H1 (cell line): ENCODE data around the gene FCN2. TPM values are rescaled to one million over a fixed set of nuclear protein-coding genes. Genes with fewer than 3 reads are reported as not detected.

Experiments
- CTCF ChIA-PET: fragments of 300-600 bp; sonication (Branson Sonifier 250); formaldehyde crosslinking; loops from one replicate; lab custom pipeline; 2021; ENCODE audit not compliant: partially characterized antibody; lab: Charles Lee
- POLR2A ChIA-PET: fragments of 300-600 bp; sonication (Branson Sonifier 250); formaldehyde crosslinking; loops from one replicate; lab custom pipeline; 2021; ENCODE audit warnings: inconsistent platforms; ENCODE audit not compliant: partially characterized antibody; lab: Charles Lee
- DNase-seq, 2 experiments: peaks; one replicate each; pipeline versions ENCODE4 v3.0.0 to v3.0.0-alpha.2; 2010 to 2022; ENCODE audit warnings: low spot score in 2 of 2, low read depth in 1 of 2, mixed read lengths in 1 of 2
- FAIRE-seq: peaks from 2 replicates; lab custom pipeline; 2011; peaks lifted over from hg19 to GRCh38; lab: Jason Lieb, UNC
- H2AFZ ChIP-seq: 2 replicates; pipeline ENCODE4 v1.8.1; 2012; ENCODE audit warnings: low read length, inconsistent platforms
- H2AK5ac ChIP-seq: 2 replicates; pipeline ENCODE4 v1.6.1; 2013; ENCODE audit warnings: low read depth, low read length
- H2BK120ac ChIP-seq: replicated peaks from 2 replicates; pipeline ENCODE3; 2013; ENCODE audit warnings: low read depth, low read length, inconsistent platforms
- H2BK12ac ChIP-seq: 2 replicates; pipeline ENCODE4 v1.6.1; 2013; ENCODE audit warnings: low read depth, low read length
- H2BK15ac ChIP-seq: 2 replicates; pipeline ENCODE4 v1.6.1; 2013; ENCODE audit warnings: low read length
- H2BK20ac ChIP-seq: 2 replicates; pipeline ENCODE4 v1.6.1; 2013; ENCODE audit warnings: low read length
- H2BK5ac ChIP-seq: 2 replicates; pipeline ENCODE4 v1.6.1; 2013; ENCODE audit warnings: low read depth, low read length
- H3K14ac ChIP-seq: 2 replicates; pipeline ENCODE4 v1.6.1; 2013; ENCODE audit warnings: inconsistent platforms; ENCODE audit not compliant: insufficient read length
- H3K18ac ChIP-seq: 2 replicates; pipeline ENCODE4 v1.6.1; 2013; ENCODE audit warnings: low read length; ENCODE audit errors: extremely low read depth
- H3K23ac ChIP-seq: 2 replicates; pipeline ENCODE4 v1.6.1; 2013; ENCODE audit warnings: inconsistent platforms; ENCODE audit not compliant: insufficient read length
- H3K23me2 ChIP-seq: 2 replicates; pipeline ENCODE4 v1.6.1; 2013; ENCODE audit warnings: low read depth, low read length
- H3K27ac ChIP-seq: 2 replicates; pipeline ENCODE4 v1.6.1; 2011; ENCODE audit warnings: low read depth, low read length, inconsistent platforms
- H3K27me3 ChIP-seq, 4 experiments: replicated peaks in 1 of 4; 1 replicate in 1 of 4; 2 replicates in 3 of 4; pipeline versions ENCODE4 v1.6.1 to v1.8.1; 2011 to 2013; ENCODE audit warnings: low read length in 3 of 4, mild to moderate bottlenecking in 3 of 4, inconsistent platforms in 2 of 4, mixed read lengths in 2 of 4, moderate library complexity in 1 of 4; ENCODE audit not compliant: control insufficient read depth in 3 of 4, insufficient read depth in 3 of 4; ENCODE audit errors: extremely low read depth in 1 of 4
- H3K36me3 ChIP-seq, 4 experiments: 2 replicates each; pipeline versions ENCODE4 v1.6.1 to v1.8.1; 2011 to 2013; ENCODE audit warnings: mild to moderate bottlenecking in 4 of 4, low read length in 3 of 4, moderate library complexity in 2 of 4, control low read depth in 1 of 4, inconsistent platforms in 1 of 4; ENCODE audit not compliant: insufficient read depth in 4 of 4, control insufficient read depth in 2 of 4
- H3K4ac ChIP-seq: replicated peaks from 2 replicates; pipeline ENCODE3; 2013; ENCODE audit warnings: low read length, low read depth, mixed read lengths, inconsistent platforms; ENCODE audit not compliant: insufficient read length
- H3K4me1 ChIP-seq, 4 experiments: replicated peaks in 1 of 4; 1 replicate in 1 of 4; 2 replicates in 3 of 4; pipeline versions ENCODE4 v1.6.1 to v1.8.1; 2011 to 2013; ENCODE audit warnings: low read length in 3 of 4, inconsistent platforms in 2 of 4, mixed read lengths in 1 of 4; ENCODE audit not compliant: insufficient read depth in 4 of 4, control insufficient read depth in 3 of 4
- H3K4me2 ChIP-seq, 2 experiments: 2 replicates each; pipeline versions ENCODE4 v1.6.1 to v1.8.1; 2011 to 2013; ENCODE audit warnings: low read depth in 2 of 2, low read length in 2 of 2, control low read depth in 1 of 2, inconsistent platforms in 1 of 2, mild to moderate bottlenecking in 1 of 2; ENCODE audit not compliant: insufficient read depth in 1 of 2
- H3K4me3 ChIP-seq, 4 experiments: fragments of 200-600, 300-600 bp in 1 of 4; sonication (generic), shearing (Covaris generic), sonication (Bioruptor Twin) in 1 of 4; 2 replicates each; pipeline versions ENCODE4 v1.5.1 to v1.8.1; 2011 to 2016; ENCODE audit warnings: low read length in 4 of 4, low read depth in 3 of 4, control low read depth in 2 of 4, inconsistent platforms in 2 of 4, mild to moderate bottlenecking in 2 of 4, mixed read lengths in 1 of 4, moderate library complexity in 1 of 4; ENCODE audit not compliant: insufficient read depth in 2 of 4; ENCODE audit errors: extremely low read depth in 1 of 4
- H3K56ac ChIP-seq: replicated peaks from 2 replicates; pipeline ENCODE3; 2013; ENCODE audit warnings: low read depth, mild to moderate bottlenecking, mixed read lengths, low read length, inconsistent platforms; ENCODE audit not compliant: insufficient read length
- H3K79me1 ChIP-seq: 2 replicates; pipeline ENCODE4 v1.6.1; 2013; ENCODE audit warnings: low read depth, low read length, control low read depth
- H3K79me2 ChIP-seq, 2 experiments: 2 replicates each; pipeline versions ENCODE4 v1.6.1 to v1.8.1; 2012 to 2013; ENCODE audit warnings: low read length in 2 of 2, mild to moderate bottlenecking in 2 of 2, inconsistent platforms in 1 of 2; ENCODE audit not compliant: insufficient read depth in 2 of 2, control insufficient read depth in 1 of 2
- H3K9ac ChIP-seq, 4 experiments: replicated peaks in 1 of 4; 1 replicate in 1 of 4; 2 replicates in 3 of 4; pipeline versions ENCODE4 v1.6.1 to v1.8.1; 2011 to 2013; ENCODE audit warnings: low read depth in 3 of 4, low read length in 3 of 4, control low read depth in 2 of 4, mild to moderate bottlenecking in 2 of 4, moderate library complexity in 2 of 4, inconsistent platforms in 1 of 4; ENCODE audit errors: extremely low read depth in 1 of 4
- H3K9me3 ChIP-seq, 2 experiments: 2 replicates each; pipeline versions ENCODE4 v1.6.1 to v1.8.1; 2012 to 2013; ENCODE audit warnings: mild to moderate bottlenecking in 2 of 2, moderate library complexity in 2 of 2, control low read depth in 1 of 2, inconsistent platforms in 1 of 2, low read depth in 1 of 2, low read length in 1 of 2, mixed read lengths in 1 of 2; ENCODE audit not compliant: insufficient read depth in 2 of 2
- H4K20me1 ChIP-seq, 2 experiments: replicated peaks in 1 of 2; 2 replicates each; pipeline versions ENCODE3 to v1.8.1; 2011 to 2013; ENCODE audit warnings: inconsistent platforms in 2 of 2, low read length in 2 of 2, mild to moderate bottlenecking in 1 of 2; ENCODE audit not compliant: insufficient read depth in 2 of 2, control insufficient read depth in 1 of 2
- H4K5ac ChIP-seq: 2 replicates; pipeline ENCODE4 v1.6.1; 2013; ENCODE audit warnings: low read length, low read depth, mixed read lengths, inconsistent platforms; ENCODE audit not compliant: insufficient read length
- H4K8ac ChIP-seq: 2 replicates; pipeline ENCODE4 v1.8.0; 2013; ENCODE audit warnings: mild to moderate bottlenecking, moderate library complexity, low read length, inconsistent platforms; ENCODE audit not compliant: insufficient read depth; ENCODE audit errors: extremely low read depth
- H4K91ac ChIP-seq: replicated peaks from 2 replicates; pipeline ENCODE3; 2013; ENCODE audit warnings: low read length, mixed read lengths, inconsistent platforms; ENCODE audit not compliant: insufficient read length
- ATF3 ChIP-seq: IDR thresholded peaks from 2 replicates; pipeline ENCODE4 v1.6.1; 2011; ENCODE audit warnings: low read depth, mild to moderate bottlenecking, low read length; ENCODE audit not compliant: insufficient read depth
- BCL11A ChIP-seq, 2 experiments: IDR thresholded peaks; one replicate each; pipeline ENCODE4 v1.6.1; 2011; ENCODE audit warnings: low read depth in 2 of 2, low read length in 2 of 2, mild to moderate bottlenecking in 2 of 2
- CEBPB ChIP-seq: IDR thresholded peaks from 2 replicates; pipeline ENCODE4 v1.6.1; 2012; ENCODE audit warnings: low read depth, low read length
- EP300 ChIP-seq, 2 experiments: IDR thresholded peaks; 1 replicate in 1 of 2; 2 replicates in 1 of 2; pipeline ENCODE4 v1.6.1; 2011 to 2012; ENCODE audit warnings: low read depth in 2 of 2, low read length in 2 of 2, mild to moderate bottlenecking in 2 of 2, borderline replicate concordance in 1 of 2, inconsistent platforms in 1 of 2, moderate library complexity in 1 of 2
- EZH2 ChIP-seq: fragments of 200-600 bp; sonication (generic); IDR thresholded peaks from 2 replicates; pipeline ENCODE4 v1.7.1; 2012; ENCODE audit warnings: low read depth, mild to moderate bottlenecking, moderate library complexity, low read length, inconsistent platforms; ENCODE audit not compliant: severe bottlenecking
- FOSL1 ChIP-seq: IDR thresholded peaks from 2 replicates; pipeline ENCODE4 v1.6.1; 2011; ENCODE audit warnings: mild to moderate bottlenecking, low read depth, low read length, moderate library complexity; ENCODE audit not compliant: insufficient read depth
- HDAC2 ChIP-seq, 2 experiments: fragments of 300-600 bp in 1 of 2; sonication (generic) in 1 of 2; IDR thresholded peaks; 2 replicates each; pipeline ENCODE4 v1.6.1; 2011 to 2012; ENCODE audit warnings: low read depth in 2 of 2, low read length in 2 of 2, mild to moderate bottlenecking in 2 of 2, moderate library complexity in 2 of 2, borderline replicate concordance in 1 of 2, inconsistent platforms in 1 of 2
- KDM1A ChIP-seq: fragments of 200-600, 300-600 bp; sonication (generic); IDR thresholded peaks from 2 replicates; pipeline ENCODE4 v1.7.1; 2016; ENCODE audit warnings: mild to moderate bottlenecking, low read length, borderline replicate concordance
- MAFK ChIP-seq: IDR thresholded peaks from 2 replicates; pipeline ENCODE4 v1.6.1; 2012; ENCODE audit warnings: low read depth, mild to moderate bottlenecking, improper control_type of control experiment, low read length
- MAX ChIP-seq: IDR thresholded peaks from 2 replicates; pipeline ENCODE4 v1.6.1; 2012; ENCODE audit warnings: inconsistent platforms
- PHF8 ChIP-seq: fragments of 200-600 bp; sonication (generic); conservative IDR thresholded peaks from 2 replicates; pipeline ENCODE4 v1.7.1; 2012; ENCODE audit warnings: low read depth, mild to moderate bottlenecking, inconsistent platforms, low read length, moderate library complexity
- SIX5 ChIP-seq: IDR thresholded peaks from 2 replicates; pipeline ENCODE4 v1.6.1; 2011; ENCODE audit warnings: mild to moderate bottlenecking, low read depth, low read length
- TBP ChIP-seq: IDR thresholded peaks from 2 replicates; pipeline ENCODE4 v1.6.1; 2011; ENCODE audit warnings: low read depth, low read length, improper control_type of control experiment
- WGBS, 2 experiments: shearing (Covaris generic) in 1 of 2; methylation state at CpG; one replicate each; pipeline versions ENCODE4 v1.1.6 to v1.1.7; 2013 to 2015; ENCODE audit warnings: low lambda C conversion rate in 2 of 2, mixed read lengths in 2 of 2, inconsistent platforms in 1 of 2, low coverage in 1 of 2, missing lambda C conversion rate in 1 of 2; ENCODE audit not compliant: insufficient replicate concordance in 2 of 2, insufficient coverage in 1 of 2, insufficient read length in 1 of 2; ENCODE audit errors: extremely low coverage in 1 of 2, missing lambda C conversion rate in 1 of 2; 5-methylcytosine and 5-hydroxymethylcytosine counted together
- polyA plus RNA-seq, 7 experiments: library from polyadenylated mRNA; depleted of rRNA in 3 of 7; stranded (reverse) in 5 of 7; unstranded in 2 of 7; fragments of >200 nt in 5 of 7; fragments of 200-250 nt in 2 of 7; gene quantifications; 1 replicate in 5 of 7; 2 replicates in 1 of 7; 4 replicates in 1 of 7; pipeline versions ENCODE4 v1.2.1 to v1.2.3, GENCODE V29; 2011 to 2013; ENCODE audit warnings: missing spikeins in 2 of 7, mixed read lengths in 2 of 7
- total RNA-seq: library from RNA; stranded (reverse); fragmentation: NEBNext Ultra II Directional; extraction: Animal tissue kit (Norgen Biotek cat#: 25700); gene quantifications from 2 replicates; pipeline ENCODE4 v1.2.1, GENCODE V29; 2021

FCN2 gene
- total and polyA plus RNA-seq, 2 of the 8 experiments (the other 6 are each of a cell fraction or from before 2014, with no cell fraction given) = not detected

- H2BK120ac ChIP-seq = no peak overlapping the region
- H3K23ac ChIP-seq = no peak overlapping the region
- H3K9ac ChIP-seq = no peak overlapping the region
- no peak overlapping the region for H4K91ac ChIP-seq
- no peaks in the 10 kb centered on the region for H3K27me3 ChIP-seq
- H2AK5ac ChIP-seq = no peak overlapping the region
- H3K4me1 ChIP-seq = no peaks in the 10 kb centered on the region
- H3K36me3 ChIP-seq = no peaks in the 10 kb centered on the region
- H3K18ac ChIP-seq = no peak overlapping the region
- no peak overlapping the region for H3K56ac ChIP-seq
- no peaks in the 10 kb centered on the region for H3K79me1 ChIP-seq
- peaks cover 23 to 31% of the 10 kb centered on the region in 2 experiments for H3K9me3 ChIP-seq
- FAIRE-seq (no peak), DNase-seq (no peak)
- POLR2A ChIA-PET = no interaction called here
- no peak overlapping the region for H3K4me3 ChIP-seq
- CTCF ChIA-PET = no interaction called here
- H2BK20ac ChIP-seq = no peak overlapping the region
- peaks cover 8% of the 10 kb centered on the region; the same call in 1 of the 2 replicates for H3K23me2 ChIP-seq
- no peak overlapping the region for H2BK12ac ChIP-seq
- peaks cover 0 to 4% of the 10 kb centered on the region in 2 experiments for H4K20me1 ChIP-seq
- H3K27ac ChIP-seq = no peak overlapping the region
- no peak overlapping the region for H4K8ac ChIP-seq
- H2AFZ ChIP-seq = no peak overlapping the region
- no peak overlapping the region for H2BK15ac ChIP-seq
- no peak overlapping the region for H4K5ac ChIP-seq
- WGBS, 2 experiments = 85% methylated on average over 8 of the region's 9 CpGs; no CpG with 5 or more reads in 1 of the 2 experiments
- H3K4me2 ChIP-seq = no peak overlapping the region
- H3K14ac ChIP-seq = no peak overlapping the region
- no peaks in the 10 kb centered on the region for H3K79me2 ChIP-seq
- no peak overlapping the region for H3K4ac ChIP-seq
- no peak overlapping the region for H2BK5ac ChIP-seq
- no peak for TF ChIP-seq PHF8
- no peak for TF ChIP-seq BCL11A (IDR thresholded peaks at IDR 0.05; ENCODE audit: low read depth in 2 of 2, low read length in 2 of 2)
- no peak for TF ChIP-seq ATF3
- no peak for TF ChIP-seq TBP
- TF ChIP-seq MAFK = no peak
- no peak for TF ChIP-seq MAX
- no peak for TF ChIP-seq KDM1A
- no peak for TF ChIP-seq CEBPB
- no peak for TF ChIP-seq EZH2
- no peak for TF ChIP-seq SIX5
- TF ChIP-seq EP300 (IDR thresholded peaks at IDR 0.05; ENCODE audit: borderline replicate concordance in 1 of 2, low read depth in 2 of 2, low read length in 2 of 2) = no peak
- TF ChIP-seq FOSL1 = no peak
- TF ChIP-seq HDAC2 (IDR thresholded peaks at IDR 0.05; ENCODE audit: borderline replicate concordance in 1 of 2, low read depth in 2 of 2, low read length in 2 of 2) = no peak
Observed at GRCh38 chr9:134850611-134851010, 30.0 kb upstream of the FCN2 start.
